Stimulated activated CD4-positive, alpha-beta T cell treated with anti-CD3 and anti-CD28 coated beads, Interleukin-12 subunit alpha, Interleukin-12 subunit beta, amount 100 ng/mL, for 48 hours (primary cell): ENCODE results near the gene TMEM62.

ENCODE experiments used
- DNase-seq, 3 donors: peaks; one replicate each; pipeline ENCODE4 v3.0.0-alpha.2; 2020; ENCODE audit warnings: low read depth in 2 of 3, low spot score in 1 of 3

Gene TMEM62

GRCh38 chr15:43133430-43134156 lies at the start of gene TMEM62:
Gene TMEM62, plus strand, starts transcription at chr15:43133586. Its CDS starts 217 bp downstream, at chr15:43133803.
- DNase-seq = peak; percentile 42 to 58 (median 46)

- DNase-seq = no peak
These were observed 47.5 kb upstream of the TMEM62 start for GRCh38 chr15:43085921-43086320.

- no peak for DNase-seq
These were observed 46.8 kb upstream of the TMEM62 start for GRCh38 chr15:43086551-43086950.

GRCh38 chr15:43091859-43092258 lies 41.5 kb upstream of the TMEM62 start:
- no peak for DNase-seq

- DNase-seq = no peak
These were observed 40.4 kb upstream of the TMEM62 start for GRCh38 chr15:43093026-43093425.

GRCh38 chr15:43094416-43095030 lies 38.9 kb upstream of the TMEM62 start:
- no peak for DNase-seq

GRCh38 chr15:43095243-43095642 lies 38.1 kb upstream of the TMEM62 start:
- DNase-seq = no peak

GRCh38 chr15:43095708-43096347 lies 37.6 kb upstream of the TMEM62 start:
- DNase-seq = no peak

- DNase-seq = no peak
These were observed 37.0 kb upstream of the TMEM62 start for GRCh38 chr15:43096411-43096810.

GRCh38 chr15:43099105-43099845 lies 34.1 kb upstream of the TMEM62 start:
- no peak for DNase-seq

- DNase-seq = no peak
These were observed 32.4 kb upstream of the TMEM62 start for GRCh38 chr15:43100971-43101370.

GRCh38 chr15:43102187-43102586 lies 31.2 kb upstream of the TMEM62 start:
- no peak for DNase-seq

GRCh38 chr15:43103907-43104306 lies 29.5 kb upstream of the TMEM62 start:
- DNase-seq = no peak

GRCh38 chr15:43104426-43104825 lies 29.0 kb upstream of the TMEM62 start:
- DNase-seq = no peak

- peak in 1 of 3 donors; percentile 12 for DNase-seq
These were observed 28.2 kb upstream of the TMEM62 start for GRCh38 chr15:43105077-43105736.

- peak; percentile 83 to 85 (median 84) for DNase-seq
These were observed 27.5 kb upstream of the TMEM62 start, which contains the start of gene UBR1 for GRCh38 chr15:43105778-43106485. Gene UBR1, minus strand, starts transcription at chr15:43106038. Its CDS starts 16 bp downstream, at chr15:43106022.

- no peak for DNase-seq
These were observed 26.9 kb upstream of the TMEM62 start for GRCh38 chr15:43106486-43106829.

GRCh38 chr15:43107751-43108150 lies 25.6 kb upstream of the TMEM62 start:
- DNase-seq = no peak

GRCh38 chr15:43111354-43111753 lies 22.0 kb upstream of the TMEM62 start:
- no peak for DNase-seq

GRCh38 chr15:43118286-43118685 lies 15.1 kb upstream of the TMEM62 start:
- DNase-seq = no peak
